ENCODE data around the gene IRGC. TPM values are rescaled to one million over a fixed set of nuclear protein-coding genes. Genes with fewer than 3 reads are reported as not detected.

IRGC gene
- total RNA-seq, 2 donors from 2014 or later, result not detected

- H3K36me3 ChIP-seq (ENCODE audit: control insufficient read depth, insufficient read depth, low read length), result no peaks in the 10 kb centered on the region
- H3K27me3 Mint-ChIP-seq (ENCODE audit: insufficient read depth), result peaks cover 25% of the 10 kb centered on the region
- WGBS, 2 experiments (ENCODE audit: insufficient coverage in 1 of 2, insufficient read length in 1 of 2), result 80 to 82% methylated on average over 1 of the region's 1 CpG
- no peaks in the 10 kb centered on the region for H3K27me3 ChIP-seq (ENCODE audit: control insufficient read depth, insufficient read depth, low read length, poor library complexity, severe bottlenecking)
- H3K36me3 Mint-ChIP-seq (ENCODE audit: low read depth), result no peaks in the 10 kb centered on the region
- H3K4me1 ChIP-seq (ENCODE audit: control insufficient read depth, insufficient read depth, low read length), result no peaks in the 10 kb centered on the region
- DNase-seq, result no peak
- H3K4me1 Mint-ChIP-seq, result peaks cover 8% of the 10 kb centered on the region
- no peak overlapping the region for H3K4me3 ChIP-seq (ENCODE audit: low read length)
- no peak overlapping the region for H3K9ac ChIP-seq (ENCODE audit: extremely low read depth, low read length, poor library complexity, severe bottlenecking)
- peaks cover 19% of the 10 kb centered on the region for H3K9me3 Mint-ChIP-seq
- peaks cover 13% of the 10 kb centered on the region for H3K9me3 ChIP-seq (ENCODE audit: control insufficient read depth, low read length)
- peak overlapping the region; percentile 44 for H3K27ac ChIP-seq (ENCODE audit: low read depth, low read length)
- no peak for TF ChIP-seq CTCF (conservative IDR thresholded peaks at IDR 0.05)
- H3K4me3 Mint-ChIP-seq, result no peak overlapping the region
- H3K27ac Mint-ChIP-seq, result no peak overlapping the region
Measured at GRCh38 chr19:43687660-43687997, 28.2 kb upstream of the IRGC start.

GRCh38 chr19:43688059-43688701 is 27.7 kb upstream of the IRGC start:
- Histone ChIP-seq H3K9ac (ENCODE audit: extremely low read depth, low read length, poor library complexity, severe bottlenecking) (no peak overlapping the region), H3K27ac (ENCODE audit: low read depth, low read length) (no peak overlapping the region), H3K27me3 (ENCODE audit: control insufficient read depth, insufficient read depth, low read length, poor library complexity, severe bottlenecking) (no peaks in the 10 kb centered on the region), H3K4me1 (ENCODE audit: control insufficient read depth, insufficient read depth, low read length) (no peaks in the 10 kb centered on the region), H3K4me3 (ENCODE audit: low read length) (no peak overlapping the region), H3K9me3 (ENCODE audit: control insufficient read depth, low read length) (peaks cover 13% of the 10 kb centered on the region), H3K36me3 (ENCODE audit: control insufficient read depth, insufficient read depth, low read length) (no peaks in the 10 kb centered on the region)
- Mint-ChIP-seq H3K4me3 (no peak overlapping the region), H3K4me1 (peaks cover 4% of the 10 kb centered on the region), H3K9me3 (peaks cover 20% of the 10 kb centered on the region), H3K27ac (no peak overlapping the region), H3K36me3 (ENCODE audit: low read depth) (no peaks in the 10 kb centered on the region), H3K27me3 (ENCODE audit: insufficient read depth) (peaks cover 29% of the 10 kb centered on the region)
- DNase-seq, result no peak
- no peak for TF ChIP-seq CTCF (conservative IDR thresholded peaks at IDR 0.05)
- WGBS, 2 experiments (ENCODE audit: insufficient coverage in 1 of 2, insufficient read length in 1 of 2), result 85 to 90% methylated on average over 10 of the region's 10 CpGs

- H3K4me1 Mint-ChIP-seq, result peaks cover 7% of the 10 kb centered on the region
- H3K4me1 ChIP-seq (ENCODE audit: control insufficient read depth, insufficient read depth, low read length), result no peaks in the 10 kb centered on the region
- no peaks in the 10 kb centered on the region for H3K27me3 ChIP-seq (ENCODE audit: control insufficient read depth, insufficient read depth, low read length, poor library complexity, severe bottlenecking)
- H3K27me3 Mint-ChIP-seq (ENCODE audit: insufficient read depth), result peaks cover 41% of the 10 kb centered on the region
- peaks cover 13% of the 10 kb centered on the region for H3K9me3 ChIP-seq (ENCODE audit: control insufficient read depth, low read length)
- no peaks in the 10 kb centered on the region for H3K36me3 ChIP-seq (ENCODE audit: control insufficient read depth, insufficient read depth, low read length)
- no peak for TF ChIP-seq CTCF (conservative IDR thresholded peaks at IDR 0.05)
- H3K4me3 Mint-ChIP-seq, result no peak overlapping the region
- H3K9me3 Mint-ChIP-seq, result peaks cover 20% of the 10 kb centered on the region
- no peaks in the 10 kb centered on the region for H3K36me3 Mint-ChIP-seq (ENCODE audit: low read depth)
- H3K9ac ChIP-seq (ENCODE audit: extremely low read depth, low read length, poor library complexity, severe bottlenecking), result no peak overlapping the region
- H3K27ac Mint-ChIP-seq, result no peak overlapping the region
- H3K27ac ChIP-seq (ENCODE audit: low read depth, low read length), result no peak overlapping the region
- WGBS, 2 experiments (ENCODE audit: insufficient coverage in 1 of 2, insufficient read length in 1 of 2), result 78 to 79% methylated on average over 2 to 3 of the region's 3 CpGs
- no peak overlapping the region for H3K4me3 ChIP-seq (ENCODE audit: low read length)
- no peak for DNase-seq
Measured at GRCh38 chr19:43690444-43690843, 25.4 kb upstream of the IRGC start.
